HG03159 (cell line): ENCODE measurements around the gene ABCG4.
"Not testable (repeated sequence)": the region's sequence is repeated elsewhere in the genome, so short reads cannot be mapped to it uniquely, and the experiment has no call there.

Source experiments
- ATAC-seq: cut with Tn5 transposase; IDR thresholded peaks from one replicate; pipeline ENCODE4 v1.9.1; 2021; ENCODE audit warnings: mild to moderate bottlenecking, moderate library complexity; ENCODE audit not compliant: unreplicated experiment

ABCG4 gene

DNA sequence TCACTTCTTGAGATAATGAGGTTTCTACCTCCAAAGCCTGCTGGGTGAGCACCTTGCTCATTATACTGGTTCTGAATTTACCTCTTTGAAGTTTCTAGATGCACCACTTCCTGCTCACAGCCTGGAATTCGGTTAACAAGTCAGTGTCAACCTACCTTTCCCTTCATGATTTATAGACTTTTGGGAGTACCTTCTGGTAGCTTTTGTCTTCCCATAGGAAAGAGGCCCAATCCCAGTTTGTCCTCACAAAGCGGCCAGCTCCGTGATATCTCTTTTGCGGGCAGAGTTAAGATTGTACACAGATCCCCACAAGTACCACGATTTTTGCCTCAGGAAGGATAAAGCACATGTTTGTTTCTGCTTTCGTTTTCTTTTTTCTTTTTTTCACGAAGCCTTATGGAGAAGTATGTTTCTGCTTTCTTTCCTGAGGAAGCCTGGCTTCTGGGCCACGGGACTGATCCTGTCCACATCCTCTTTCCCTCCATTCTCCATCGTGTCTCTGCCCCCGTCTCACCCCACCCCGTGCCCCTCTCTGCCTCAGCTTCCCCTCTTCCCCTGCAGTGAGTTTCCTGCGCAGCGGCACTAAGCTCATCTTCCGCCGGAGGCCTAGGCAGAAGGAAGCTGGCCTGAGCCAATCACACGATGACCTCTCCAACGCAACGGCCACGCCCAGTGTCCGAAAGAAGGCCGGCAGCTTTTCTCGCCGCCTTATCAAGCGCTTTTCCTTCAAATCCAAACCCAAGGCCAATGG lies 33.2 kb upstream of the ABCG4 start:
- no peak for ATAC-seq

DNA sequence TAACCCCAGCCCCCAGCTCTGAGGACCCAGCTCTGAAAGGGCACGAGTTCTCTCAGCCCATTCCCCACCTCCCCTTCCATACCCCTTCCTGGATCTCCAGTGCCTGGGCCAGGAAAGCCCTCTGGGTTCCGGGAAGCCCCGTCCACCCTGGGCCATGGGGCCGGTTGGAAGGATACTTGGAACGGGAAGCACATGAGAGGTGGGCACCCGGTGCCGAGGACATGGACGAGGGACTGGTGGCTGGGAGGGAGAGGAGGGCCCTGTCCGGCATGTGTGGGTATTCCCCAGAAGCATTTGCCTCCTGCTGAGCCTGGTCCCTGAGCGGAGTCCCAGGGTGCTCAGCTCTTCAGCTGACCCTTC lies 32.6 kb upstream of the ABCG4 start:
- no peak for ATAC-seq

DNA sequence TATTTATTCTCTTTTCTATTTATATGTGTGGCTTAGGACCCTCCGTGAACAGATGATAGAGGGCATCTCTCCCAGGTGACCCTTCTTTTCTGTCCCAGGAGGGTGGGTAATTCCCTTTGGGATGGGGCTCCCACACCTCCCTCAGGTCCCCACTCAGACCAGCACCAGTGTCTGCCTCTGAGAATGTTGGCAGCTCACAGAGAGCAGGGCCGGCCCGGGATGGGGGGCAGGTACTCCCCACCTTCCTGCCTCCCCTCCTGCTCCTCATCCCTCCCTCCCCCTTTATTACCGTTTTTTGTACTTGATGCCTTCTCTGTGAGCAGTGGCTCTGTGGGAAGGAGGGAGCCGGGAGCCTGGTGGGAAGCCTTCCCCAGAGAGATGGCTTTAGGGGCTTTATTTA lies 32.3 kb upstream of the ABCG4 start:
- ATAC-seq, result no peak

DNA sequence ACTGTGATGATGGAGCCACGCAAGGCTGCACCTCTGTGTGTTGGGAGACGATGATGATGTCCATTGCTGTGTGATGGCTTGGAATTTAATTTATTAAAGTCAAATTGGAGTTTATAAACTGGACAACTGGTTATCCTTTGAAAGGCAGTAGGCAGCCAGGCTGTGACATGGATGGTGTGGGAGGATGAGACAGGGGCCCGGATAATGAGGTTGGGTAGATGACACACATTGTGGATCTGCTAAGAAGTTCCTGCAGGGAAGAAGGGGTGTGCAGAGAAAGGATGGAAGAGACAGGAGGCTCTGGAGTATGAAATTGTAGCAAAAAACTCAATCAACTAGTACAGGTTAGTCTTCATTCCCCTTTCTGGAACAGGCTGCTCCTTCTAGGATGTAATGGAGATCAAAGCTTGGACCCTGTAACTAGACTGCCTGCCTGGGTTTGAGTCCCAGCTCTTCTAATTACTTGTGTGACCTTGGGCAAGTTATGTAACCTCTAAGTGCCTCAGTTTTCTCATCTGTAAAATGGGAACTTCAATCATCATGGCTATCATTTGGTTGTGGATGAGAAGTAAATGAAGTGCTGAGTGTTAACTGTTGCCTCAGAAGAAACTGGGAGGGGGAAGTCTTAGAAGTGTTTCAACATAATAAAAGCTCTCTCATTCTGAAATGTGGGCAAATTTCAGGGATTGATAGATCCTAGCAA lies 31.7 kb upstream of the ABCG4 start:
- ATAC-seq, result no peak

DNA sequence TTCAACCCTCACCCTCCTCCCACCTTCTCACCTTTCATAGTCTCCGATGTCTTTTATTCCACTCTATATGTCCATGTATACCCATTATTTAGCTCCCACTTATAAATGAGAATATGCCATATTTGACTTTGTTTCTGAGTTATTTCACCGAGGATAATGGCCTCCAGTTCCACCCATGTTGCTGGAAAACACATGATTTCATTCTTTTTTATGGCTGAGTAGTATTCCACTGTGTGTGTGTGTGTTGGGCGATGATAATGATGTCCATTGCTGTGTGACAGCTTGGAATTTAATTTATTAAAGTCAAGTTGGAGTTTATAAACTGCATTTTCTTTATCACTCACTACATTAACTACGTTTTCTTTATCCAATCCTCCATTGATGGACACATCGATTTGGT lies 30.6 kb upstream of the ABCG4 start:
- ATAC-seq, result no peak

GRCh38 chr11:119118946-119119345 lies 29.9 kb upstream of the ABCG4 start:
- no peak for ATAC-seq

DNA sequence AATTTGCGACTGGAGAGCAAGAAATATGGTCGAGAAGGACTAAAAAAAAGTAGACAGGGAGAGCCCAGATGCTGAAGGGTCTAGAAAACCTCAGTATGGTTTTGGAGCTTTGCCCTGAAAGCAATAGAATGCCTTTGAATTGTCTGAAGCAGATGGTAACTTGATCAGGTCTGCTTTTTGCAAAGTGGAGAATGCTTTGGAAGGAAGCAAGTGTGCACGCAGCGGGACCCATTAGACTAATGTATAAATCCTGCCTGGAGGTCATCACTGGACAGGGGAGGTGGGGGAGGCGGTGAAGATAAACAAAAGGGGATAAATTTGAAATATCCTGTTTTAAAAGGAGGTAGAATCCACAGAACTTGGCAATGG lies 28.2 kb upstream of the ABCG4 start:
- ATAC-seq, result no peak

DNA sequence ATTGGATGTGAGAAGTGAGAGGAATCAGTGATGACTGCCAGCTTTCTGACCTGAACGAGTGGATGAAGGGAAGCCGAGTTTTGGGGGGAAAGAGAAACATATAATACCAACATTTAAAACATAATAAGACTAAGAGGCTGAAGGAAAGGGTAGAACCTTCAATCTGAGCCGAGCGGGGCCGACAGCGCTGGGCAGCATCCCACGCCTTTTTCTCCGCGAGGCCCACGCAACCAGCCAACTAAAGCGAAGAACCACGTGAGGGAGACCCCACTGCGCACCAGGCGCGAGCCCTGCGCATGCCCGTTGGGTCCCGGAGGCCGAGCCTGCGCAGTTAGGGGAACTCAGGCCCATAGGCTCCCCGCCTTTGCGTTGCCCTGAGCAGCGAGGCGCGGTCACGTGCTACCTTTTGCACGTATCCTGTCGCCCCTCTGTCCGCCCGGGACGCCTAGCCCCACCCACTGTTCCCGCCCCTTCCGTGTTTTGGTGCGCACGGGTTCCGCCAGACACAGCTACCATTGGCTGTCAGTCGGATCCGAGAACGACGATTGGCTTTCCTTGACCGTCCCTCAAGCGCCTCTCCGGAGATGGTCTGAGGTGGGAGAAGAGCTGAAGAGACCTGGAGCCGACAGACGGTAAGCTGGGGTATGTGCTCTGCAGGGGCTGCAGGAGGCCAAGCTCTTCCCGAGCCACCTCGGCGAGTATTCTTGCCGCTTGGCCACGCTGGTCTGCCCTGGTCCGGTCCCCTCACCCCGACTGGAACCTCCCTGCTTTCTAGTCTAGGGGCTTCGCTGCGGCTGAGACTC lies 27.6 kb upstream of the ABCG4 start, which contains the start of gene HINFP:
HINFP (plus strand) TSS at position 573 of the 803 bp plus-strand sequence. CDS start 5,365 bp downstream, outside the sequence.
- ATAC-seq, result peak; percentile 97

- peak; percentile 21 for ATAC-seq
Observed at GRCh38 chr11:119121811-119122124, 27.1 kb upstream of the ABCG4 start.

- ATAC-seq, result no peak
Observed at GRCh38 chr11:119125821-119126220, 23.0 kb upstream of the ABCG4 start.

- ATAC-seq, result no peak
Observed at GRCh38 chr11:119126675-119127268, 22.1 kb upstream of the ABCG4 start.

GRCh38 chr11:119130662-119131061 lies 18.2 kb upstream of the ABCG4 start:
- ATAC-seq, result no peak

GRCh38 chr11:119134389-119134978 lies 14.4 kb upstream of the ABCG4 start:
- no peak for ATAC-seq

DNA sequence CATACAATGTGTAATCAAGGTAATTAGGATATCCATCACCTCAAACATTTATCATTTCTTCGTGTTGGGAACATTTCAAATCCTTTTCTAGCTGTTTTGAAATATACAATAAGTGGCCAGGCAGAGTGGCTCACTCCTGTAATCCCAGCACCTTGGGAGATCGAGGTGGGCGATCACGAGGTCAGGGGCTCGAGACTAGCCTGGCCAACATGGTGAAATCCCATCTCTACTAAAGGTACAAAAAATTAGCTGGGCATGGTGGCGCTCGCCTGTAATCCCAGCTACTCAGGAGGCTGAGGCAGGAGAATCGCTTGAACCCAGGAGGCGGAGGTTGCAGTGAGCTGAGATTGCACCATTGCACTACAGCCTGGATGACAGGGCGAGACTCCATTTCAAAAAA lies 9.6 kb upstream of the ABCG4 start:
- ATAC-seq, result not testable (repeated sequence)

GRCh38 chr11:119144825-119145486 lies 3.9 kb upstream of the ABCG4 start:
- ATAC-seq, result no peak

DNA sequence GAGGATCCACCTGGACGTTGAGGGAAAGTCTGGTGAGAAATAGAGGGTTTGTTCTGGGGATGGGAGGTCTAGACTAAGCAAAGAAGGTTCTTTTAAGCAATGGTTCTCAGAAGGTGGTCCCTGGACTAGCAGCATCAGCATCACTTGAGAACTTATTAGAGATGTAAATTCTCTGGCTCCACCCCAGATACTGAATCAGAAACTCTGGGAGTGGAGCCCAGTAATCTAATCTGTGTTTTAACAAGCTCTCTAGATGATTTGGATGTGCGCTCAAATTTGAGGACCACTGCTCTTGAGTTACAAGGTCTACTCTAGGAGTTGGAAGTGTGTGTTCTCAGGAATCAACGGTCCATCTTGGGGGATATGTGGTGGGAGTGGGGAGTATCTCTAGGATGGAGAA lies 3.3 kb upstream of the ABCG4 start:
- ATAC-seq, result no peak

- no peak for ATAC-seq
Observed at GRCh38 chr11:119147604-119148333, 1.1 kb upstream of the ABCG4 start.

DNA sequence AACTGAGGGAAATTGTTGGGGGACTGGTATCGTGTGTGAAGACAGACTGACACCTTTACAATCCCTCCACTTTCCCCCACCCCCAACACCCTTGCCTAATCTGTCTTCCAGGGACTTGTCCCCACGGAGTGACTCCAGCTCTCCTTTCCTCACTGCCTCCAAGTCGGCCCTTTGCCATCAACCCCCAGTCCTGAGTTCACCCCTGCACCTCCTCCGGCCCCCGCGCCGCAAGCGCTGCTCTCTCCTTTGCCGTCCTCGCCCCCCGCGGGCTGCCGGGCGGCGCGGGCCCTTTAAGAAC lies 183 bp upstream of the ABCG4 start:
- ATAC-seq, result no peak

- no peak for ATAC-seq
Observed at GRCh38 chr11:119149786-119150275, 979 bp downstream of the ABCG4 start.

DNA sequence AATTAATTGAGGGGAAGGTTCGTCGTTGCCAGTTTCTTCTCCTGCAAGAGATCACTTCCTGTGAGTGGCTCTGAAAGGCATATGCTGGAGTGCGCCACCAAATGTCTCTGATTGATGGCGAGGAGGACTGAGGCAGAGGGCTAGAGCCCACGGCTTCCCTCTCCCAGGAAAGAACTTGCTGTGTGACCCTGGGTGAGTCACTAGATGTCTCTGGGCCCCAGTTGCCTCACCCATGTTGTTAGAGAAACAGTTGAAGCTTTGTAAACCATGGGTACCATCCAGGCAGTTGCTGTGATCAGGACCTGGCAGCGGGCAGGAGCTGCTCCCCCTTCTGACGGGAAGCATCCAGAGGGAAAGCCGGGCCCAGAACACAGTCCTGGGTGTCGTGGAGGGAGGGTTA lies 3.2 kb downstream of the ABCG4 start:
- ATAC-seq, result no peak
